Fibroblast of the aortic adventitia (primary cell): ENCODE measurements around the gene IGSF3. TPM values are rescaled to one million over a fixed set of nuclear protein-coding genes. Genes with fewer than 3 reads are reported as not detected.

Experiments used
- DNase-seq: peaks from one replicate; pipeline ENCODE4 v3.0.0-alpha.2; 2010; ENCODE audit warnings: low read depth
- H3K4me3 ChIP-seq: 2 replicates; pipeline ENCODE4 v1.5.1; 2011; ENCODE audit warnings: low read depth, mild to moderate bottlenecking, control low read depth, low read length, moderate library complexity
- total RNA-seq: library from RNA; depleted of rRNA; stranded (reverse); fragments of >200 nt; gene quantifications from 2 replicates; pipeline ENCODE4 v1.2.3, GENCODE V29; 2012; ENCODE audit warnings: low replicate concordance
- TF ChIP-seq, protein P1 (sequence below): IDR thresholded peaks from 2 replicates; pipeline ENCODE4 v1.5.1; 2011; ENCODE audit warnings: mild to moderate bottlenecking, low read length, control low read depth, inconsistent platforms; ENCODE audit not compliant: insufficient read depth

IGSF3 gene
- total RNA-seq, 1 donor, result 0.27 TPM

DNA sequence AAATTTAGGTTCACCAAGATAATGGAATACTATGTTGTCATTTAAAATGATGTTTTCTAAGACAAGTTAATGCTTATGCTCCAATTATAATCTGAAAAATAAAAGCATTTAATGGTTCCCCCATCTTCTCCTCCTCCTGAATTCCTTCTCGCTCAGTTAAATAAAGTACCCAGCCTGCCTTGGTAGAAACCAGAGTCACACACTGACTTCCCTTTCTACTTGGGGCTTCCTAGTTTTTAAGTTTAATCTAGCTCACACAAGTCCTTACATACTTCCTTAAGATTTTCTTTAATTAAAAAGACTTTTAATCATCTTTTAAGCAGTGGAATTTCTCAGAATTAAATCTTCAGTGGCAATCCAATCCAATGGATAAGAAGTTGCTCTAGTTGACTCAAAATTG is 129.6 kb downstream of the IGSF3 start:
- H3K4me3 ChIP-seq, result no peak overlapping the region
- no peak for DNase-seq
- TF ChIP-seq, protein P1, sequence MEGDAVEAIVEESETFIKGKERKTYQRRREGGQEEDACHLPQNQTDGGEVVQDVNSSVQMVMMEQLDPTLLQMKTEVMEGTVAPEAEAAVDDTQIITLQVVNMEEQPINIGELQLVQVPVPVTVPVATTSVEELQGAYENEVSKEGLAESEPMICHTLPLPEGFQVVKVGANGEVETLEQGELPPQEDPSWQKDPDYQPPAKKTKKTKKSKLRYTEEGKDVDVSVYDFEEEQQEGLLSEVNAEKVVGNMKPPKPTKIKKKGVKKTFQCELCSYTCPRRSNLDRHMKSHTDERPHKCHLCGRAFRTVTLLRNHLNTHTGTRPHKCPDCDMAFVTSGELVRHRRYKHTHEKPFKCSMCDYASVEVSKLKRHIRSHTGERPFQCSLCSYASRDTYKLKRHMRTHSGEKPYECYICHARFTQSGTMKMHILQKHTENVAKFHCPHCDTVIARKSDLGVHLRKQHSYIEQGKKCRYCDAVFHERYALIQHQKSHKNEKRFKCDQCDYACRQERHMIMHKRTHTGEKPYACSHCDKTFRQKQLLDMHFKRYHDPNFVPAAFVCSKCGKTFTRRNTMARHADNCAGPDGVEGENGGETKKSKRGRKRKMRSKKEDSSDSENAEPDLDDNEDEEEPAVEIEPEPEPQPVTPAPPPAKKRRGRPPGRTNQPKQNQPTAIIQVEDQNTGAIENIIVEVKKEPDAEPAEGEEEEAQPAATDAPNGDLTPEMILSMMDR, result no peak

- TF ChIP-seq, protein P1, result no peak
- no peak for DNase-seq
- H3K4me3 ChIP-seq, result no peak overlapping the region
These were observed 130.3 kb downstream of the IGSF3 start for GRCh38 chr1:116537040-116537831.

DNA sequence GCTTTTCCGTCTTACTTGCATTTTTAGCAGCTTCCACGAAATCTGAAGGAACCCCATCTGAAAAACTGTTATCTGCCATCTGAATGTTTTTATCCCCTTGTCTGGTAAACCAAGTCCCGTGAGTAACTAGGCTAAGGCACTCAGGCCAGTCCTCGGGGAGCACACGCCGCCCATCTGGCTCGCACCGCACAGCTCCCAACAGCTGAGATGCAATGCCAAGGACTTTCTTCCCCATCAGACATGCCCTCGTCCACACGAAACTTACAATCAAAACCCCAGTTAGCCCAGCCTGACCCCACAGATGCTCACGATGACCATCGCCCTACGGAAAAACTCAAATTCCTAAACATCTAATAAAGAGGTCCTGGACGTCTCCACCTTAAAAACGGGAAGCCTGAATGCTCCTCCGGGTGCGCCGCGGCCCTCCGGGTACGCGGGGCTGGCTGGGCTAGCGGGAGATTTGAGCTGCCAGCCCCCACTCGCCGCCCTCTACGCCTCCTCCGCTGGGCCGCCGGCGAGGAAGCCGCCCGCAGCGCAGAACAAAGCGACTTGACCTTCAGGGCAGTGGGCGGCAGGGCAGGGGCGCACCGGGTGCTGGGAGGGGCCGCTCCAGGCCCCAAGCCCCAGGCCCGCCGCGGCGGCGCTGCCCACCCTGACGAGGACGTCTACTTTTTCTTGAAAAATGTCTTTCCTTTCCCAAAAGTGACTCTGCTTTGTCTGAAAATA is 133.4 kb downstream of the IGSF3 start:
- no peak overlapping the region for H3K4me3 ChIP-seq
- TF ChIP-seq, protein P1, result no peak

GRCh38 chr1:116533429-116533820 is 134.1 kb downstream of the IGSF3 start:
- DNase-seq, result no peak
- TF ChIP-seq, protein P1, result no peak
- H3K4me3 ChIP-seq, result no peak overlapping the region

More for the DNA sequence above, 133.4 kb downstream of the IGSF3 start:
- DNase-seq, result no peak

DNA sequence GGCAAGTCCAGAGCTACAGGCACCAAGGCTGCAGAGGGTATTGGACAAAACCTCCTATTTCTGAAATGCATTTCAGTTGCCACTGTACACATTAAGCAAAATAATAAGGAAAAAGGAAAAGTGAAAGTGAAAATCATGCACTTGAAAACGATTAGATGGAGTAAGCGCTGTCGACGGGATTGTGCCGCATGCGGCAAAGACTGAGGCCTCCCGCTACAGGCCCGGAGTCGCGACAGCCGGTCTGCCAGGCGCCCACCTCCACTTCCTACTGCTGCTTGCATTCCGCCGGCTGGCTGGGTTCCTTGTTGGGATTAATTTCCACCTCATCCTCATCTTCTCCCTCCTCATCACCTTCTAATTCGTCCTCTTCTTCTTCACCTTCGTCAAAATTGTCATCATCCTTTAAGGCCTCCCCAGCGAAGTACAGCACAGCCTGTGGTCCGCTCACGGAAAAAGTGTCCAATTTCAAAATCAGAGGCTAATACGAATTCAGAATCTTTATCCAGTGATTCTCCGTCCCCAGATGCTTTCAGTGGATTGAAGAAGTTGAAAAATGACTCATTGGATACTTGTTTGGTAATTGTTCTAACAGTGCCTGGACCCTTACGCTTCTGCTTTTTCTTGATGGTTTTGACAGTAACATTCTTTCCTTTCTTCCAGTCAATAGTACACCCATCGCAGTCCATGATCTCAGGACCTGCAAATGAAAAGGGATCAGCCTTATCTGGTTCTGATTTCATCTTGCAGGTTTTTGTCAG is 134.7 kb downstream of the IGSF3 start:
- DNase-seq, result no peak
- TF ChIP-seq, protein P1, result no peak

GRCh38 chr1:116531917-116532316 is 135.6 kb downstream of the IGSF3 start:
- no peak for DNase-seq
- H3K4me3 ChIP-seq, result no peak overlapping the region
- TF ChIP-seq, protein P1, result no peak

More for the DNA sequence above, 134.7 kb downstream of the IGSF3 start:
- no peak overlapping the region for H3K4me3 ChIP-seq
